Astrocyte (in vitro differentiated cells and primary cell): Measurements from ENCODE around the gene F7.

Experiments used
- CTCF ChIP-seq: IDR thresholded peaks from 2 replicates; pipeline ENCODE4 v1.5.1; 2011; ENCODE audit warnings: low read depth, mild to moderate bottlenecking, inconsistent platforms, low read length, moderate library complexity; ENCODE audit not compliant: insufficient read depth
- EZH2 ChIP-seq: IDR thresholded peaks from 2 replicates; pipeline ENCODE4 v1.6.1; 2012; ENCODE audit warnings: mild to moderate bottlenecking, low read length, inconsistent platforms; ENCODE audit not compliant: insufficient read depth

DNA sequence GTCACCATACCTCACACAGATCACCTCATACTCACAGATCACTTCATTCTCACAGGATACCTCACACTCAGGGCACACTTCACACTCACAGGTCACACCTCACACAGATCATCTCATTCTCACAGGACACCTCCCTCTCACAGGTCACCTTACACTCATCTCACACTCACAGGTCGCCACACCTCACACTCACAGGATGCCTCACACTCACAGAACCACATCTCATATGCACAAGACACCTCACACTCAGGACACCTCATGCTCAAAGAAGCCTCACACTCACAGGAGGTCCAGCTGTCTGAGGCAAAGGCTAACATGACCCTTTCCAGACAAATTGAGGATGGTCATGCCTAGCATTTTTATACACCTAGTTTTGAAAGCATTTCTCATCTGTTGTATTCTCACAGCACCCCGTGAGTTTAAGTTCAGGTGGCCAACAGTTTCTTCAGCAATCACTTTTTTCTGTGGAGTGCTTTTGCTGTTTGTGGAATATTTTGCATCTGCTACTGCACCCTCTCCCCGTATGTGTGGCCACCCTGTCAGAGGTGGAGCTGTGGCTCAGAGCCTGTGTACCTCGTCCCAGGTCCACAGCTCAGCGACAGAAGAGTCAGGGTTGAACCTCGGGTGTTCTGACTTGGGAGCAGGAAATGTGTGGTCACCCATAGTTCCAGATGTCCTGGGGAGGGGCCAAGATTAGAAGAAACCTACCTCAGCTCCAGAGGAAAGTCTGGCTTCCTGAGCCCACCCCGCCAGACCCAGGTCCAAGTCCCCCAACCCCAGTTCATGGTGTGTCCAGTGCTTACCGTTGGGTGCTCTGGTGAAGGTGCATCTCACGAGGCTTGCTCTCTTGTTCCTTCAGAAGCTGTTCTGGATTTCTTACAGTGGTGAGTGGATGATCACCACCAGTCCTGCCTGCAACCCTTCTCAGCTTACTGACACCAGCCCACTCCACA lies 7.6 kb downstream of the F7 start:
- TF ChIP-seq CTCF (no peak), EZH2 (no peak)
